GM21786 (cell line): ENCODE data around the gene ANO7.

Experiments
- ATAC-seq: cut with Tn5 transposase; IDR thresholded peaks from one replicate; pipeline ENCODE4 v1.9.1; 2021; ENCODE audit not compliant: unreplicated experiment

The ANO7 gene

DNA sequence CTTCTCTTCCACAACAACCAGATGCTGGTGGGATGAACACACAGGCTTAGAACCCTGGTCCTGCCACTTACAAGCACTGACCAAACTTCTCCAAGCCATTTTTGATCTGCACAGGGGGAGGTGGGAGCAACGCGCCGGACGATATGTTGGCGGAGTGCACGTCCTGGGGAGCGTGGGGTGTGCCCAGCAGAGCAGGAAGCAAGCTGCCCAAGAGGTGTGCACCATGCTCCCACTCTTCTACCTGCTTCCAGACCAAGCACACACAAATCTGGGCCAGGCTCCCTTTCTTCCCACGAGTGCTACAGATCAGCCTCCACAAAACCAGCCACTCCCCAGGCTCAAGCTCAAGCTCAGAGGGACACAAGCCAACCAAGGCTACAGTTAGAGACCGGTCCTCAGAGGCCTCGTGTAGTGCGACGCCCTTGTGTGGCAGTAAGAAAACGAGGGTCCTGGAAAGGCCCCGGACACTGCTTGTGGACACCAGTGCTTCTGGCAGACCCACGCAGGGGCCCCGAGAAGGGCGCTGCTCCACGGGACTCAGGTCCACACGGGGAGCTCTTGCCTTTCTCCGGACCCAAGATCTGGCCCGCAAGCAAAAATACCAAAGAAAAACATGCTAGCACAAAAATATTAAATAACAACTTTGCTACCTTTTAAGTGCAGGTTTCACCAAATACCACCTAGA lies 52.0 kb downstream of the ANO7 start:
- no peak for ATAC-seq

DNA sequence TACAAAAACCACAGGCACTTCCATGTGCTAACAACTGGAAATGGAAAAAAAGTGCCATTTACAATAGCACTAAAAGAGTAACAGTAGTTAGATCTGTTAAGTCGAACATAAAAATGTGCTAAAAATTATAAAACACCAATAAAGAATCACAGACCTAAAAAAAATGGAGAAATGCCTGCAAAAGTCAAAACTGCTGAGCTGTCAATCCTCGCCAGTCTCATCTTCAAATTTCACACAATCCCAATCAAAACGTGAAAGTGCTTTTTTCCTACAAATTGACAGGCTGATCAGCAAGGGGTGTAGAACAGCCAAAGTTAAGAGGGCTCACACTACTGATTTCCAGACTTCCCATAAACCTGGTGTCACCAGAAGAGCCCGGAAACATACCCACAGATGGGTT lies 53.2 kb downstream of the ANO7 start:
- no peak for ATAC-seq

DNA sequence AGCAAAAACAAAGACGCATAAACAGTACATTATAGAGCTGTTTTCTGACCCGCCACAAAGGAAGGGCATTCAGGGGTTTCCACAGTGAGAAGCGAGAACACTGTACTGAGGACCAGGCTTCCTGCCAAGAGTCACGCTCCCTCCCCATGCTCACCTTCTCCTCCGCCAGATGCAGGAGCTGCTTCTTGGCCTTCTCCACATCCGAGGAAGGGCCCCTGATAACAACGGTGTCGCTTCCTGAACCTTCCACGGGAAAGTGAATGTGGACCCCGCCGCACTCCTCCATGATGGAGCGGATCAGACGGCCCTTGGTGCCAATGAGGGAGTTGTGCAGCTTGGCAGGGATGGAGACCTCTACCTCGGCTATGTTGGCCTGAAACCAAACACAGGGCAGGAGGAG lies 53.8 kb downstream of the ANO7 start:
- ATAC-seq = no peak

DNA sequence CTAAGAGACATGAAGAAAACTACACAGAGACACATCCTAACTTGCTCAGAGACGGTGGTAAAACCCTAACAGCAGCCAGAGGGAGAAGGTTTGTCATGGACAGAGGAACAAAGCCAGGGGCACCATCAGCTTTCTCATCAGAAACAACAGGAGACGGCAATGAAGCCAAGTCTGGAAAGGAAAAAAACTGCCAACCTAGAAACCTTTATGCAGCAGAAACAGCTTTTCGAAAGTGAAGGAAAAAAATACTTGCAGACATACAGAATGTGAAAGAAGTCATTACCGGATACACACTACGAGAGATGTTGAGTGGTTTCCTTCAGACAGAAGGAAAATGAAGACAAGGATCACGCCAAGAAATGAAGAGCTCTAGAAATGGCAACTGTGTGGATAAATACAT lies 55.9 kb downstream of the ANO7 start:
- no peak for ATAC-seq

DNA sequence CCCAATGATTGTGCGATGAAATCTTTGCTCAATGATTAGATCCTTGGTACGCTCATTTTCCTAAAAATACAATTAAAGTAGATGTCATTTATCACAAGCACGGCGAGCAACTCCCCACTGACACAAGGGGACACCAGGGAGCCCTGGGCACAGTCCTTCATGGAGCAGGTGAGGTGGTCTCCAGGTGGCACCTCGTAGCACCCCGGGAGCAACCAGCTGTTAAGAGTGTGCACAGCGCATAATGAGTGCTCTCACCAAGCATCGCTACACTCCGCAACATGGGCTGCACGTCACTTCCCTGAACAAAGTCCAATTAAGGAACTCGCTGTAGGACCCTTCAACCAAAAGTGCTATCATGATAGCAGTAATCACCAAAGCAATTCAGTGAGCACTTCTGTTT lies 59.8 kb downstream of the ANO7 start:
- ATAC-seq = no peak

DNA sequence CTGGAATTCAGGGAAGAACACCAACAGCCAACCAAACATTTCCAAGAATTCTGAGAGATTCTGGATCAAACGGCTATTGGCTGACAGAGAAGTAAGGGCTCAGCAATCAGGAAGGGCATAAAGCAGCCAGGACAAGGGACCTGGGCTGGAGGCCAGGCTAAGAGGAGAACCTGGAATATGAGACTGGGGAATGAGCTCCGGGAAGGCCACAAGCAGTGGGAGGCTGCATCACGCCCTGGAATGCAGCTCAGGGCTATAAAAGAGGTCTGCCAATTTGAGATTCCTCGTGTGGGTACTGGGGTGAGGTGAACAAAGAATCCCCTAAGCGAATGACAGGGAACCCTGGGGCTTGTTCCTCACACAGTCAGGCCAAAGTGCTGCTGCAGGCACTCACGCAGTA lies 60.4 kb downstream of the ANO7 start:
- no peak for ATAC-seq

DNA sequence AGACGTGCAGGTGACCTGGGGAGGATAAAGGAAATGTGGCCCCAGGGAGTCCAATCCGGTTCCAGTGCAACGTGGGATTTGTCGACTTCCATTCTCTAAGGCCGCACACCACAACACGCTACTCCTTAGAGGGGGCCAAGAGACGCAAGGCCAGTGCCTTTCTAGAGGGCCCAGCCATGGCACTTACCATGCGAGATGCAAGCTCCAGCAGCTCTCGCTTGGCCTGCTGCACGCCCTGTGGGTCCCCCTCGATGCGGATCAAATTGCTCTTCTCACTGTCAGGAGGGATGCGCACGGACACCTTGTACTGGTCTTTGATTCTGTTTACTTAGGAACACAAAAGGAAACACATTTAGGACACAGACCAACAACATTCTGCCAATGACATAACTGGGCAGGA lies 61.2 kb downstream of the ANO7 start:
- ATAC-seq = no peak

DNA sequence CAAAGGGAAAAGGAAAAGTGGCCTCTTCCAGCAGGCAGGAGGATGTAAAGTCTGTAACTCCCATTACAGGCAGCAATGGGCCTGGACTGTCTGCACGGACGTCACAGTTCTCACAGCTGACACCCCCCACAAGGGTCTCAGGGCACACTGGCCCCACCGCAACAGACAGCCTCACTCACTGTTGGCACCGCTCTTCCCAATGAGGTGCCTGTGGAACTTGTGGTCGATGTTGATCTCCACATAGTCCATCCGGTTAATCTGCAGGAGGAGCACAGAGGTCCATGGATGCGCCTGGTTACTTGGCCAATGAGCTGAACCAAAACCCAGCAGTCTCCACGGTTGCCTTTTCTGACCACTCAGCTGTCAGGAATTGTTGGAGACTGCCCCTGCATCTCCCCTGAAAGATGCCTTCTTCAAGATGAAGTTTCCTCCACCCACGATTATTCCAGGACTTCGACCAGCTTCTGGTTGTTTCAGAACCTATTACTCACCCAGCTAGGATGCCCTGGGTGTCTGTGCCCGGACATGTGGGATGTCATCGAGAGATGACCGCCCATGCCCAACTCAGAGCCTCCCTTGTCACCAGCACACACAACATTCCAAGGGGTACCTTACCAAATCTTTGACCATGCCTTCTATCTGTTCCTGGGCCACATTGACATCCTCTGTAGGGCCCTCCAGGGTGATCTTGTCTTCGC lies 64.5 kb downstream of the ANO7 start:
- ATAC-seq = no peak

DNA sequence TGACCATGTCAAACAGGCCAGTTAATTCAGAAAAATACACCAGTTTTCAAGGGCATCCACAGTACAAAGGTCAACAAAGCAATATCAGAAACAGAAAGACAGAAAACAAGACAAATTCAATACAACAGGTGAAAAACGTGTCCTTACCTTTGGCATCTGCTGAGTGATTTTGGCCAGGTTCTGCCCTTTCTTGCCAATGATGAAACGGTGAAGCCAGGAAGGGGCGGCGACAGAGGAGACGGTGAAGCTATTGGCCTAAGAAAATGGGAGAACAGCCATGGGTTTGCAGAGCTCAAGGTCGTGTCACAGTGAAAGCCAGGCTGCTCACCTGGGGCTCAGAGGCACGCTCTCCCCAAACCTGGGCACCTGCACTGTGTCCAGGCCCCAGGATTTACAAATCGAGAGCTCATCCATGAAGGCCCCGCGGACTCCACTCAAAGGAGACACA lies 66.5 kb downstream of the ANO7 start:
- ATAC-seq = no peak

DNA sequence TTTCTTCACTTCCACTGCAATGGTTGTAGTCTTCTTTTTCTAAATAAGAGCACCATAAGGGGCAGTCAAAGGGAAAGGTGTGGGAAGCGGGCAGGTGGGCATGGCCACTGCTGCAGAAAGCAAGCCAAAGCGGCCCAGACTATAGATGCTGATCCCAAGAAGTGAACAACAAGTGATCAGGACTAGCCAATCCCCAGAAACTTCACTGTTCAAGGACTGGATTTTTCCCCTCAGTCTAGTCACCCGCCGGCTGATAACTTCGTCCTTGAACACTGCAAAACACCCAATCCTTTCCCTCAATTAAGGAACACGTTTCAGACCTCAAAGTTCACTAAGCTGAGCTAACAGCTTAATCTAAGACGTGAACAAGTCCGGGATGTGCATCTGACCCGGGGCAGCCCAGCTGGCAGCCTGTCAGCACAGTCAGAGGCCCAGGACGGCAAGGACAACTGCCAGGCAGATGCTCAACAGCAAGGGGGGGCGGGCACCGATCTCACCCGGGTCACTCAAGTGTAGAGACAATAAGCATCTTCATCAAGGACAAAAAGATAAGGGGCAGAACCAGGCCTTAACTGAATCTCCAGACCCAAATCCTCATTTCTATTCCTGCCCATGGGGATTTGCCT lies 67.2 kb downstream of the ANO7 start:
- ATAC-seq = no peak

DNA sequence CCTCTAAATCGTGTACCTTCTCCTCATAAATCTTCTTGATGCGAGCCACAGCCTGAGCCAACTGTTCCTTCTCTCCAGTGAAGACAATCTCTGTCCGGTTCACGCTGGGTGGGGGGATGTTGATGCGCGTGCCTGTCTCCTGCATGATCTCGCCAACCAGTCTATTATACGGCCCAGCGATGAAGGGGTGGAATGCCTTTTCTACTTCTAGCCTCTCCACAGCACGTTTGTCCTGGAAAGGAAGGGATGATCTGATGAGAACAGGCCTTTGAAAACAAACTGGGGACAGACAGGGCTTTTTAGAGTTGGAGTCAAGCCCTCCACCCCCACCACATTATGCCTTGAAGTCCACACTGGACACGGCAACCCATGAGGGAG lies 67.7 kb downstream of the ANO7 start:
- ATAC-seq = no peak

DNA sequence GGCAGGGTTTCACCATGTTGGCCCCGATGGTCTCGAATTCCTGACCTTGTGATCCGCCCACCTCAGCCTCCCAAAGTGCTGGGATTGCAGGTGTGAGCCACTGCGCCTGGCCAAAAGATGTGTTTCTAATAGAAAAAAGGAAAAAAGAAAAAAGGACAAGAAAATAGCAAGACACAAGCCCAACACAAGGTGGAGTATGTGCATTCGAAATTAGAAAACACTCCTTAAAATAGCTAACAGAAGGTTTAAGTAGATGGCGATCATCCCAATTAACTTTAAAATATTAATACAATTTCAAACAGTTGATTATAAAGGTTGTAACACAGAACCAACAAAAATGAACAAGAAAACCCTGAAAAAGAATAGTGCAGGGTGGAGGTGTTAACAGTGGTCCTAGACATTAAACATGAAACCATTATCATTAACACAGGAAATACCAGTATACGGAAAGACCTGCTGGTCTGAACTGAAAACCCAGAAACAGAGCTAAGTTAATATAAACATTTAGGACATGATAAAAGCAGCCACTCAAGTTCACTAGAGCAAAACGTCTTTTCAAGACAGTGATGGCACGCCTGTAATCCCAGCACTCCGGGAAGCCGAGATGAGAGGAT lies 69.0 kb downstream of the ANO7 start:
- ATAC-seq = no peak

DNA sequence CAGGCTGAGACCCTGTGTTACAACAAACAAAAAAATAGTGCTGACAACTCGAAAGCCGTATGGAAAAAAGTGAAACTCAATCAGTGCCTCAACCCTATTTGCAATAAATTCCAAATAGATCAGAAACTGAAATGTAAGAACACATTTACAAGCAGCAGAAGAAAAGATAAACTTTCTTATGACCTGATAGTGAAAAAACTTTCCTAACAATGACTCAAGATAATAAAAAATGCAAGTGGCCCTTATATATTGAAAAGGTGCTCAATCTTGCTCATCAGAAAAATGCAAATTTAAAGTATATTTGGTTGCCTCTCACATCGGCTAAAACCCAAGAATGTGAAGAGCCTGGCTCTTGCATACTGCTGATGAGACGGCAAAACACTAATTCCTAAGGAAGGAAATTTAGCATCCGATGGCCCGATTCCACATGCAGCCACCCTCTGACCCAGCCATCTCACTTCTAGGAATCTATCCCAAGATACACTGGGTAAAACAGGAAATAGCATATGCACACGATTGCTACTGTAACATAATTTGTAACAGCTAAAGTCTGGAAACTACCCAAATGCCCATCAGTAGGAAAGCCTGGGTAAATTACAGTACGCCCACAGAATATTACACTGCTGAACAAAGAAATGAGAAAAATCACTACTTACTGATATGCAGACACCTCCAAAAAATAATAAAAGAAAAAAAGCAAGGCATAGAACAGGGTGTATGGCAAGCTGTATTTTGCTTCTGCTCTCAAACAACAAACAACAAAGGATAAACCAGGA lies 70.2 kb downstream of the ANO7 start:
- no peak for ATAC-seq

DNA sequence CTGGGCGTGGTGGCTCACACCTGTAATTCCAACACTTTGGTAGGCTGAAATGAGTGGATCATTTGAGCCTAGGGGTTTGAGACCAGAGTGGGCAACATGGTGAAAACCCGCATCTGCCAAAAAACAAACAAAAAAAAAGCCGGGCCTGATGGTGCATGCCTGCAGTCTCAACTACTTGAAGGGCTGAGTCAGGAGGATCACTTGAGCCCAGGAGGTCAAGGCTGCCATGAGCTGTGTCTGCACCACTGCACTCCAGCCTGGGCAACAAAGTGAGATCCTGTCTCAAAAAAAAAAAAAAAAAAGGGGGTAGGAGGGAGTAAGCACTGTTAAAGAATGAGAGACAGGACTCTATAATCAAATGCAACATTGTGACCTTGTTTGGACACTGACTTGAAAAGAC lies 72.4 kb downstream of the ANO7 start:
- no peak for ATAC-seq

DNA sequence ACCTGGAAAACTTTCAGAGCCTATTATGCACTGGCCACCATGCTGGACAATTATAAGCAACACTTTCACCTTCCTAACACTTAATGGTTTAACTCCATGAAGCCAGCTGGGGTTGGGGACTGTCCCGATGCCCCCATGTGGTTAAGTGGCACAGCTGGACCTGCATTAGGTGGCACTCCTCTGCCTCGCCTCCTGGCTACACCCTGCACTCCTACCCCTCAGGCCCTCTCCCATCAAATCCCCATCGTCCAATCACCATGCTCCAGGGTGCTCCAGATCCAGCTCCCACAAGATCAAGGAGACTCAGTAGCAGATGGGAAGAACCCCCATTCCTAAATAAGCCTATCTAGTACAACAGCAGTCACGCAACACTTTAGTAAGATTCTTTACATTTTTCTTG lies 73.2 kb downstream of the ANO7 start:
- ATAC-seq = no peak

DNA sequence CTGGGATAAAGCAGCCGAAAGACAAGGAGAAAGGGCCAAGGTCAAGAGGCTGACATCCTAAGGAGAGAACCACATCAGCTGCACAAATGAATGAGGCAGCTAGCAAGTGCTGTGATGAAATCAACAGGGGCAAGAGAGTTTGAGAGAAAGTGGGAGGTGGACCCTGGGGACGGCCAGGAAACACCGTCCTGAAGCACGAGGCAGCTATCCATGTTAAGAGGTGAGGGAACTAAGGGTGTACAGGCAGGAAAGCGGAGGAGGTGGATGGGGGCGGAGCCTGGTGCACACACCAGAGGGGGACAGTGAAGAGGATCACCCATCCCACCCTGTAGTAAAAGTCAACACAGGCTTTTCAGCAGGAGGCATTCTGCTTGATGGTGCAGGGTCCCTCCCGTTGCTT lies 74.6 kb downstream of the ANO7 start:
- ATAC-seq = no peak

DNA sequence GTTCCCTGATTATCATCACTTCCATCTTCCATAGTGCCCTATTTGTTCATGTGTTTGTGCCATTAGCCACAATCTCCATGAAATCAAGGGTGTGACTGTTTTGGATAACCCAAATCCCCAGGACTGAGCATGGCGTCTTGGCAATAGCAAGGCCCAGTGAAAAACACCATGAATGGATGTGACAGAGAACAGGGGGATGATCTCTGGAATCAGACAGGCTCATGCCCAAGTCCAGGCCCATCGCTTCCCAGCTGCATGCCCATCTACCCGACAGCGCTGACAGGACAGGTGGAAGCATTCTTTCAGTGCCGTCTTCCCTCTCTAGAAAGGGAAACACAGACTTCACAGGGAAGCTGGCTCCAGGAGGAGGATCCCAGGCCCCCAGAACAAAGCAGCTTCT lies 77.0 kb downstream of the ANO7 start:
- no peak for ATAC-seq

DNA sequence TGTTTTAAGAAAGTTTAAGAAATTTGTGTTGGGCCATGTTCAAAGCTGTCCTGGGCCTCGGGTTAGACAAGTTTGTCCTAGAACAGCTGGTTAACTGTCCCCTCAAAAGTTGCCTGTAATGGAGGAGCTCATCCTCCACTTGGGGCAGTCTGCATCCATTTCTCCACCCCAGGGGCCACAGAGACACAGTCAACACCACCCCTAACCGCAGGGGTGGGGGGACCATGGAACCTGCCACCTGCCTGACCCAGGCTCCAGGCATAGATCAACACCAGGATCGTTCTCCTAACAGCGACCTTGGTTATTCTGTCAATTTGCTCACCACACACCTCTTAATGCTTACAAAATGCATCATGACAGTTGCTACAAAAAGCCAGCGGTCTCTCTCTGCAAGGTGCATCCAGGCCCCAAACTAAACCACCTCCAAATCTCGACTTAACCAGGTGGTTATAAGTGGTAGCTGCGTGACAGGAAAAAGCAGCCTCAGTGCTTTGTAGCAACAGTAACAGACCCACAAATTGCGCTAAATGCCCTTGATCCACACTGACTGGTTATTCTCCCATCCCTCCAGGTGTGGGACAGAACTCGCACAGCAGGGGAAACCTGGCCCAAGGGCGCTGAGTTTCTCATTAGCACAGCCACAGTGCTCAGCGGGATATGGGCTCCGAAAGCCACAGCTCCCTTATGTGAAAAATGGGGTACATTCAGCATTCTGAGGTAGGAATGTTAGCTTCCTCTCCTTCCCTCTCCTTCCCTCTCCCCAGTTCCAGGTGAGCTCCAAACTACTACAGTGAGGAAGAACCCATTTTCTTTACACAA lies 79.0 kb downstream of the ANO7 start:
- ATAC-seq = no peak

DNA sequence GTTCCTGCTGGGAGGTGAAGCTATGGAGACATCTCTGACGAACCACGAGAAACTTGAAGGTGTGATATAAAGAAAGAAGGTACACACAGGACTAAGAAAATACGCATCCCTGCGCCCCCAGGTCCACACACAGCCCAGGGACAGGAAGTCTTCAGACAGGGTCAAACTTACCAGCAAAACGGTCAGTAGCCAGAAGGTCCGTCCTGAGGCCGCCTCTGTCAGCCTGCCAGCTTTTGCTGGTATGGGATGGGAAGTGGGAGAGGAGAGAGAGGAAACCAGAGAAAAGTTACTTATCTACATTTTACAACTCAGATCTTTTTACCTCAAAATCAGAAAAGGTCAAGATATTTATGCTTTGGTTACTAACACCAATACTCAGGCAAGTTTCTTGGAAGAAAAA lies 79.8 kb downstream of the ANO7 start:
- ATAC-seq = no peak

DNA sequence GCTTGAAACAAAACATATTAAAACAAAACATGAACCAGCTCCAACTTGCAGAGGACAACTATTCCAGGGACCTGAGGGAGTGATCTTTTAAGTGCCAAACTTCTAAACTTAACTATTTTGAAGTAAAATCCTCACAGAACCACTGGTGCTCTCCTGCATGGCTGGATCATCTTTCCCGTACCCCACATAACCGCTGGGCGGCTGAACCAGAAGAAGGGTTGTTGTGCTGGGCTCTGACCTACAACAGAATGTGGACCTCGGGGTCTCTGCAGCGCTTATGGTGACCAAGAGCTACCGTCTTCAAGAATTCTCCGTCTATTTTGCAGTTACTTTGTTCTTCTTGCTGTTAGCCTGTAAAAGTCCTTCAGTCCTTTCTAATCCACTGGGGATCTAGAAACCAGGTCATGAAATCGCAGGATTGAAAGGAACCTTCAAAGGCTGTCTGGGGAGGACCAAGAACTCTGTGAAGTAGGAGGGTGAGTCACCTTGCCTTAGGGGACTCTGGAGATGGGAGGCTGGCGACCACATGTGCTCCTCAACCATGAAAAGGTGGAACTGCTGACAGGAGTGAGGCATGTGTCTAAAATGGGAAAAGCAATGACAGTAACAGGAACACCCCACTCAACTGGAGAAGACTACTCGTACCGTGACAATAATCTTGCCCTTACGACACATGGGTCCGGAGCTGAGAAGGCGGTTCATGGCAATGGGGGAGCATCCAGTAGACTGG lies 80.4 kb downstream of the ANO7 start:
- ATAC-seq = no peak
